Immature natural killer cell (primary cell): ENCODE measurements around the gene ASAP2. TPM values are rescaled to one million over a fixed set of nuclear protein-coding genes. Genes with fewer than 3 reads are reported as not detected.
"Not testable (repeated sequence)": the region's sequence is repeated elsewhere in the genome, so short reads cannot be mapped to it uniquely, and the experiment has no call there.

Experiments
- DNase-seq, 3 donors: peaks; one replicate each; pipeline ENCODE4 v3.0.0; 2022; ENCODE audit warnings: mixed read lengths in 1 of 3
- H3K27ac Mint-ChIP-seq, 6 donors: one replicate each; pipeline ENCODE4 v1.8.0; 2020; ENCODE audit warnings: mixed read lengths in 6 of 6, mild to moderate bottlenecking in 5 of 6, inconsistent platforms in 4 of 6, moderate library complexity in 3 of 6
- H3K27me3 Mint-ChIP-seq, 3 donors: one replicate each; pipeline ENCODE4 v1.8.0; 2020 to 2021; ENCODE audit warnings: low read depth in 3 of 3, mild to moderate bottlenecking in 3 of 3, mixed read lengths in 3 of 3, moderate library complexity in 3 of 3, inconsistent platforms in 1 of 3
- H3K36me3 Mint-ChIP-seq, 3 donors: one replicate each; pipeline ENCODE4 v1.8.0; 2020; ENCODE audit warnings: mixed read lengths in 3 of 3, inconsistent platforms in 2 of 3, mild to moderate bottlenecking in 2 of 3
- H3K4me1 Mint-ChIP-seq, 2 donors: one replicate each; pipeline ENCODE4 v1.8.0; 2020; ENCODE audit warnings: inconsistent platforms in 2 of 2, mild to moderate bottlenecking in 2 of 2, mixed read lengths in 2 of 2, moderate library complexity in 1 of 2
- H3K4me3 Mint-ChIP-seq, 5 donors: one replicate each; pipeline ENCODE4 v1.8.0; 2020; ENCODE audit warnings: mild to moderate bottlenecking in 5 of 5, mixed read lengths in 5 of 5, inconsistent platforms in 3 of 5, moderate library complexity in 3 of 5
- H3K9me3 Mint-ChIP-seq, 6 donors: one replicate each; pipeline ENCODE4 v1.8.0; 2020; ENCODE audit warnings: mild to moderate bottlenecking in 6 of 6, mixed read lengths in 6 of 6, inconsistent platforms in 4 of 6, moderate library complexity in 3 of 6
- polyA plus RNA-seq, 3 donors: library from polyadenylated mRNA; unstranded; fragments of 300-500 nt; fragmentation: Illumina TruSeq; gene quantifications; one replicate each; pipeline ENCODE4 v1.2.3, GENCODE V29; 2021

ASAP2 gene
- polyA plus RNA-seq, 3 donors from 2014 or later = 0.04 to 0.06 TPM; not detected in 1

- Mint-ChIP-seq H3K27me3 (peaks cover 5 to 11% (median 9%) of the 10 kb centered on the region in 3 donors), H3K4me3 (no peak overlapping the region), H3K27ac (no peak overlapping the region), H3K4me1 (no peaks in the 10 kb centered on the region), H3K9me3 (no peaks in the 10 kb centered on the region), H3K36me3 (no peaks in the 10 kb centered on the region)
- DNase-seq = no peak
Observed at GRCh38 chr2:9251154-9252001, 44.8 kb downstream of the ASAP2 start.

GRCh38 chr2:9252002-9252357, 45.4 kb downstream of the ASAP2 start:
- no peak for DNase-seq
- Mint-ChIP-seq H3K4me3 (no peak overlapping the region), H3K9me3 (no peaks in the 10 kb centered on the region), H3K4me1 (no peaks in the 10 kb centered on the region), H3K27me3 (peaks cover 5 to 12% (median 9%) of the 10 kb centered on the region in 3 donors), H3K27ac (no peak overlapping the region), H3K36me3 (no peaks in the 10 kb centered on the region)

GRCh38 chr2:9255416-9255815, 48.8 kb downstream of the ASAP2 start:
- H3K27me3 Mint-ChIP-seq = peaks cover 2 to 7% (median 7%) of the 10 kb centered on the region in 3 donors

GRCh38 chr2:9256147-9256546, 49.5 kb downstream of the ASAP2 start:
- Mint-ChIP-seq H3K4me3 (no peak overlapping the region), H3K27ac (no peak overlapping the region), H3K36me3 (no peaks in the 10 kb centered on the region), H3K27me3 (peaks cover 2 to 7% (median 5%) of the 10 kb centered on the region in 3 donors), H3K9me3 (no peaks in the 10 kb centered on the region), H3K4me1 (no peaks in the 10 kb centered on the region)
- DNase-seq = no peak

More at GRCh38 chr2:9255416-9255815, 48.8 kb downstream of the ASAP2 start:
- Mint-ChIP-seq H3K4me3 (no peak overlapping the region), H3K9me3 (no peaks in the 10 kb centered on the region), H3K36me3 (no peaks in the 10 kb centered on the region), H3K27ac (no peak overlapping the region), H3K4me1 (no peaks in the 10 kb centered on the region)
- DNase-seq = no peak

GRCh38 chr2:9256570-9257043, 50.0 kb downstream of the ASAP2 start:
- Mint-ChIP-seq H3K36me3 (no peaks in the 10 kb centered on the region), H3K27me3 (peaks cover 2 to 7% (median 5%) of the 10 kb centered on the region in 3 donors), H3K4me1 (no peaks in the 10 kb centered on the region), H3K27ac (no peak overlapping the region), H3K9me3 (no peaks in the 10 kb centered on the region), H3K4me3 (no peak overlapping the region)
- DNase-seq = no peak

- Mint-ChIP-seq H3K27me3 (peaks cover 2 to 4% (median 4%) of the 10 kb centered on the region in 3 donors), H3K9me3 (no peaks in the 10 kb centered on the region), H3K27ac (no peak overlapping the region), H3K36me3 (no peaks in the 10 kb centered on the region), H3K4me1 (no peaks in the 10 kb centered on the region), H3K4me3 (no peak overlapping the region)
- DNase-seq = no peak
Observed at GRCh38 chr2:9258501-9258900, 51.9 kb downstream of the ASAP2 start.

- Mint-ChIP-seq H3K27ac (no peak overlapping the region), H3K4me1 (no peaks in the 10 kb centered on the region), H3K36me3 (no peaks in the 10 kb centered on the region), H3K9me3 (no peaks in the 10 kb centered on the region), H3K27me3 (peaks cover 4 to 7% (median 4%) of the 10 kb centered on the region in 3 donors), H3K4me3 (no peak overlapping the region)
- no peak for DNase-seq
Observed at GRCh38 chr2:9258953-9259399, 52.4 kb downstream of the ASAP2 start.

GRCh38 chr2:9260464-9260918, 53.9 kb downstream of the ASAP2 start:
- H3K9me3 Mint-ChIP-seq = no peaks in the 10 kb centered on the region
- H3K36me3 Mint-ChIP-seq = no peaks in the 10 kb centered on the region
- H3K27ac Mint-ChIP-seq = no peak overlapping the region
- no peak for DNase-seq
- no peak overlapping the region for H3K4me3 Mint-ChIP-seq
- H3K4me1 Mint-ChIP-seq = no peaks in the 10 kb centered on the region
- peaks cover 3 to 7% (median 4%) of the 10 kb centered on the region in 3 donors for H3K27me3 Mint-ChIP-seq

GRCh38 chr2:9261231-9261883, 54.7 kb downstream of the ASAP2 start:
- H3K4me3 Mint-ChIP-seq = no peak overlapping the region
- H3K9me3 Mint-ChIP-seq = no peaks in the 10 kb centered on the region
- peaks cover 0 to 7% (median 3%) of the 10 kb centered on the region in 3 donors for H3K27me3 Mint-ChIP-seq
- H3K4me1 Mint-ChIP-seq = peaks cover 0 to under 1% of the 10 kb centered on the region in 2 donors
- H3K36me3 Mint-ChIP-seq = no peaks in the 10 kb centered on the region
- no peak overlapping the region for H3K27ac Mint-ChIP-seq
- DNase-seq = no peak

- Mint-ChIP-seq H3K27ac (no peak overlapping the region), H3K4me1 (peaks cover 0 to 5% of the 10 kb centered on the region in 2 donors), H3K9me3 (no peaks in the 10 kb centered on the region)
Observed at GRCh38 chr2:9262671-9263171, 56.1 kb downstream of the ASAP2 start.

GRCh38 chr2:9263428-9263827, 56.8 kb downstream of the ASAP2 start:
- peaks cover 0 to 6% (median 3%) of the 10 kb centered on the region in 3 donors for H3K27me3 Mint-ChIP-seq
- H3K36me3 Mint-ChIP-seq = no peaks in the 10 kb centered on the region
- peaks cover 0 to 5% of the 10 kb centered on the region in 2 donors for H3K4me1 Mint-ChIP-seq
- no peak overlapping the region for H3K27ac Mint-ChIP-seq
- no peaks in the 10 kb centered on the region for H3K9me3 Mint-ChIP-seq
- no peak for DNase-seq
- H3K4me3 Mint-ChIP-seq = no peak overlapping the region

More at GRCh38 chr2:9262671-9263171, 56.1 kb downstream of the ASAP2 start:
- H3K36me3 Mint-ChIP-seq = no peaks in the 10 kb centered on the region
- H3K4me3 Mint-ChIP-seq = no peak overlapping the region
- no peak for DNase-seq
- peaks cover 0 to 6% (median 3%) of the 10 kb centered on the region in 3 donors for H3K27me3 Mint-ChIP-seq

GRCh38 chr2:9264301-9264700, 57.7 kb downstream of the ASAP2 start:
- no peak overlapping the region for H3K27ac Mint-ChIP-seq
- H3K27me3 Mint-ChIP-seq = peaks cover 0 to 6% (median 3%) of the 10 kb centered on the region in 3 donors
- no peak for DNase-seq
- no peaks in the 10 kb centered on the region for H3K36me3 Mint-ChIP-seq
- peaks cover 0 to 5% of the 10 kb centered on the region in 2 donors for H3K4me1 Mint-ChIP-seq
- no peaks in the 10 kb centered on the region for H3K9me3 Mint-ChIP-seq
- H3K4me3 Mint-ChIP-seq = no peak overlapping the region

GRCh38 chr2:9266711-9267110, 60.1 kb downstream of the ASAP2 start:
- no peak overlapping the region for H3K4me3 Mint-ChIP-seq

GRCh38 chr2:9267286-9267685, 60.7 kb downstream of the ASAP2 start:
- H3K36me3 Mint-ChIP-seq, H3K27ac Mint-ChIP-seq, H3K4me3 Mint-ChIP-seq, H3K4me1 Mint-ChIP-seq, H3K27me3 Mint-ChIP-seq, DNase-seq, H3K9me3 Mint-ChIP-seq: not testable (repeated sequence)

More at GRCh38 chr2:9266711-9267110, 60.1 kb downstream of the ASAP2 start:
- DNase-seq = no peak
- Mint-ChIP-seq H3K4me1 (peaks cover 0 to 5% of the 10 kb centered on the region in 2 donors), H3K27ac (no peak overlapping the region), H3K36me3 (no peaks in the 10 kb centered on the region), H3K27me3 (peaks cover 0 to 6% (median 3%) of the 10 kb centered on the region in 3 donors), H3K9me3 (no peaks in the 10 kb centered on the region)
